Adrenal gland (tissue), 5 donors: ENCODE data around the gene TOR4A.

Source experiments
- POLR2A ChIP-seq, 2 donors: fragments of 450-650 bp; IDR thresholded peaks; one replicate each; pipeline ENCODE4 v1.6.1; 2017; ENCODE audit warnings: antibody characterized with exemption in 2 of 2, mild to moderate bottlenecking in 2 of 2, moderate library complexity in 1 of 2
- TF ChIP-seq, protein P1 (sequence below), 6 experiments: fragments of 450-650 bp in 4 of 6; fragments of 200-600 bp in 2 of 6; sonication (generic) in 1 of 6; IDR thresholded peaks; 1 replicate in 5 of 6; 2 replicates in 1 of 6; pipeline versions ENCODE4 v1.5.1 to v1.8.0; 2016 to 2021; ENCODE audit warnings: antibody characterized with exemption in 6 of 6, mild to moderate bottlenecking in 2 of 6, moderate library complexity in 1 of 6
- donor health status: DM: no; HTN: no; CAD: no.

DNA sequence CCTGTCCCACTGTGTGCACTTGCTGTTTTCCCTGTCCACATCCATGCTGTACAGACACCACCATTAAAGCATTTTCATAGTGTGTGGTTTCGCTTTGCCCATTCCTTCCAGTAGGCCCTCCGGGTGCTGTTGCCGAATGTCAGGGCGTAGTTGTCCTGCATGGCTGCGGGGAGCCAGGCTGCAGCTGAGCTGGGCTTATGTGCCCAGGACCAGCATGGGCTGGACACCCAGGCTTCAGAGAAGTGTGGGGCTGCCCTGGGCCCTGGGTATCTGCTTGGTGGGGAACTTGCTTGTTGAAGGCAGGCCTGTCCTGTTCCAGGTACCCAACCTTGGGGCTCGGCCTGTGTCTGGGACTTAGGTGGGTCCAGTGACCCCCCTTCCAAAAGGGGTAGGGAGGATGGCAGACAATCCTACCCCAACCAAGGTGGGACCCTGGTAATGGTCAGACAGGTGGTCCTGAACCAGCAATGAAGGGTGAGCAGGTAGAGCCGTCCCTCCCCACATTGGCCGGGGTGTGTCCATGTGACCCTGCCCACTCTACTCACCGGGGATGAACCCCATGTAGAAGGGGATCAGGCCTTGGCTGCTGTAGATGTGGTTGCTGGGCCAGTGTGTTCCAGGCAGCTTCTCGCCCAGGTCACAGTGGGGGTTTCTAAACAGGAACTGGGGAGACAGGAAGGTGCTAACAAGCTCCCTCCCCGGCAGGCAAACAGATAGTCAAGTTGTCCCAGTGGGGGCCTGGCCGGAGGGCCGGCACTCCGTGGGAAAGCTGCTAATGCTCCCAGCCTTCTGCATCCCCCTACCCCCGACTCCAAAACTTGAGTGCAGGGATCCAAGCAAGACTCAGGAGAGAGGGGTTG is 33.7 kb upstream of the TOR4A start:
- TF ChIP-seq, protein P1, sequence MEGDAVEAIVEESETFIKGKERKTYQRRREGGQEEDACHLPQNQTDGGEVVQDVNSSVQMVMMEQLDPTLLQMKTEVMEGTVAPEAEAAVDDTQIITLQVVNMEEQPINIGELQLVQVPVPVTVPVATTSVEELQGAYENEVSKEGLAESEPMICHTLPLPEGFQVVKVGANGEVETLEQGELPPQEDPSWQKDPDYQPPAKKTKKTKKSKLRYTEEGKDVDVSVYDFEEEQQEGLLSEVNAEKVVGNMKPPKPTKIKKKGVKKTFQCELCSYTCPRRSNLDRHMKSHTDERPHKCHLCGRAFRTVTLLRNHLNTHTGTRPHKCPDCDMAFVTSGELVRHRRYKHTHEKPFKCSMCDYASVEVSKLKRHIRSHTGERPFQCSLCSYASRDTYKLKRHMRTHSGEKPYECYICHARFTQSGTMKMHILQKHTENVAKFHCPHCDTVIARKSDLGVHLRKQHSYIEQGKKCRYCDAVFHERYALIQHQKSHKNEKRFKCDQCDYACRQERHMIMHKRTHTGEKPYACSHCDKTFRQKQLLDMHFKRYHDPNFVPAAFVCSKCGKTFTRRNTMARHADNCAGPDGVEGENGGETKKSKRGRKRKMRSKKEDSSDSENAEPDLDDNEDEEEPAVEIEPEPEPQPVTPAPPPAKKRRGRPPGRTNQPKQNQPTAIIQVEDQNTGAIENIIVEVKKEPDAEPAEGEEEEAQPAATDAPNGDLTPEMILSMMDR (IDR thresholded peaks at IDR 0.05), result no peak
- TF ChIP-seq POLR2A (IDR thresholded peaks at IDR 0.05), result no peak
